H1 (cell line): ENCODE measurements around the gene TRAPPC8. TPM values are rescaled to one million over a fixed set of nuclear protein-coding genes. Genes with fewer than 3 reads are reported as not detected.

Source experiments
- ASH2L ChIP-seq: fragments of 200-600, 300-600 bp; sonication (generic); IDR thresholded peaks from one replicate; pipeline ENCODE4 v1.7.1; 2017; ENCODE audit warnings: low read length
- ATF3 ChIP-seq: IDR thresholded peaks from 2 replicates; pipeline ENCODE4 v1.6.1; 2011; ENCODE audit warnings: low read depth, mild to moderate bottlenecking, low read length; ENCODE audit not compliant: insufficient read depth
- CBX8 ChIP-seq: fragments of 300-800, 300-1000 bp; sonication (generic); IDR thresholded peaks from 2 replicates; pipeline ENCODE4 v1.7.1; 2016; ENCODE audit warnings: low read depth, low read length, borderline replicate concordance
- CHD1 ChIP-seq: IDR thresholded peaks from 2 replicates; pipeline ENCODE4 v1.6.1; 2012; ENCODE audit warnings: low read depth, low read length, improper control_type of control experiment
- CHD2 ChIP-seq: IDR thresholded peaks from 2 replicates; pipeline ENCODE4 v1.6.1; 2012; ENCODE audit warnings: low read length, improper control_type of control experiment
- CHD7 ChIP-seq: fragments of 300-600 bp; sonication (generic); IDR thresholded peaks from 2 replicates; pipeline ENCODE4 v1.7.1; 2012; ENCODE audit warnings: low read length, moderate library complexity, mild to moderate bottlenecking, inconsistent platforms; ENCODE audit not compliant: insufficient replicate concordance
- EGR1 ChIP-seq: IDR thresholded peaks from 2 replicates; pipeline ENCODE4 v1.6.1; 2011; ENCODE audit warnings: low read depth, low read length, borderline replicate concordance
- MAFK ChIP-seq: IDR thresholded peaks from 2 replicates; pipeline ENCODE4 v1.6.1; 2012; ENCODE audit warnings: low read depth, mild to moderate bottlenecking, improper control_type of control experiment, low read length
- NANOG ChIP-seq: IDR thresholded peaks from 2 replicates; pipeline ENCODE4 v1.6.1; 2011; ENCODE audit warnings: low read length, low read depth, mild to moderate bottlenecking, inconsistent platforms; ENCODE audit not compliant: insufficient read depth, poor library complexity, severe bottlenecking
- RXRA ChIP-seq: IDR thresholded peaks from 2 replicates; pipeline ENCODE4 v1.6.1; 2011; ENCODE audit warnings: low read depth, mild to moderate bottlenecking, low read length, moderate library complexity; ENCODE audit not compliant: insufficient read depth
- TAF1 ChIP-seq: IDR thresholded peaks from 2 replicates; pipeline ENCODE4 v1.6.1; 2011; ENCODE audit warnings: mild to moderate bottlenecking, low read depth, low read length
- polyA plus RNA-seq, 7 experiments: library from polyadenylated mRNA; depleted of rRNA in 3 of 7; stranded (reverse) in 5 of 7; unstranded in 2 of 7; fragments of >200 nt in 5 of 7; fragments of 200-250 nt in 2 of 7; gene quantifications; 1 replicate in 5 of 7; 2 replicates in 1 of 7; 4 replicates in 1 of 7; pipeline versions ENCODE4 v1.2.1 to v1.2.3, GENCODE V29; 2011 to 2013; ENCODE audit warnings: missing spikeins in 2 of 7, mixed read lengths in 2 of 7
- total RNA-seq: library from RNA; stranded (reverse); fragmentation: NEBNext Ultra II Directional; extraction: Animal tissue kit (Norgen Biotek cat#: 25700); gene quantifications from 2 replicates; pipeline ENCODE4 v1.2.1, GENCODE V29; 2021

Gene TRAPPC8
- total and polyA plus RNA-seq, 2 of the 8 experiments (the other 6 are each of a cell fraction or from before 2014, with no cell fraction given): 43.6 to 56.5 TPM

- TF ChIP-seq CHD7: no peak
- TF ChIP-seq ATF3: no peak
- TF ChIP-seq EGR1: peak; percentile 49; the same call in 1 of the 2 replicates
- TF ChIP-seq CBX8: no peak
- TF ChIP-seq MAFK: no peak
- TF ChIP-seq RXRA: no peak
- TF ChIP-seq NANOG: peak; percentile 42
- TF ChIP-seq ASH2L: peak; percentile 62
- TF ChIP-seq CHD1: no peak
- no peak for TF ChIP-seq CHD2
- peak; percentile 7; the same call in 1 of the 2 replicates for TF ChIP-seq TAF1
Observed at GRCh38 chr18:31825772-31826171, 117.2 kb downstream of the TRAPPC8 start (continued).
